ENCODE results near the gene FABP2.
"Not testable (repeated sequence)": the region's sequence is repeated elsewhere in the genome, so short reads cannot be mapped to it uniquely, and the experiment has no call there.

FABP2 gene

GRCh38 chr4:119321921-119322687, at the start of gene FABP2:
Gene FABP2 (minus strand): TSS chr4:119322138. CDS start chr4:119322102, 36 bp downstream.
- Mint-ChIP-seq H3K4me3 (no peak within 1 kb of the TSS), H3K27ac (no peak within 1 kb of the TSS), H3K36me3 (no peaks in the 10 kb centered on the region), H3K4me1 (no peaks in the 10 kb centered on the region), H3K9me3 (no peaks in the 10 kb centered on the region)
- no peak for DNase-seq (ENCODE audit: low spot score in 2 of 2)
- no peak for ATAC-seq

- peaks cover 11% of the 10 kb centered on the region for H3K4me1 Mint-ChIP-seq
- not testable (repeated sequence) for H3K4me3 Mint-ChIP-seq; H3K36me3 Mint-ChIP-seq; ATAC-seq; H3K27ac Mint-ChIP-seq; DNase-seq (ENCODE audit: low spot score in 2 of 2); H3K9me3 Mint-ChIP-seq
Observed at GRCh38 chr4:119370951-119371683, 49.2 kb upstream of the FABP2 start.

- H3K4me3 Mint-ChIP-seq, H3K9me3 Mint-ChIP-seq, H3K36me3 Mint-ChIP-seq: not testable (repeated sequence)
- ATAC-seq, result peak; percentile 92
- H3K4me1 Mint-ChIP-seq, result peaks cover 11% of the 10 kb centered on the region
- peak in 1 of 2 donors; percentile 53 for DNase-seq (ENCODE audit: low spot score in 2 of 2)
- peak overlapping the region; percentile 4 for H3K27ac Mint-ChIP-seq
Observed at GRCh38 chr4:119370392-119370791, 48.5 kb upstream of the FABP2 start.

GRCh38 chr4:119366802-119367201, 44.9 kb upstream of the FABP2 start:
- H3K27ac Mint-ChIP-seq; H3K4me3 Mint-ChIP-seq; H3K9me3 Mint-ChIP-seq; DNase-seq (ENCODE audit: low spot score in 2 of 2); H3K36me3 Mint-ChIP-seq: not testable (repeated sequence)
- H3K4me1 Mint-ChIP-seq, result peaks cover 11% of the 10 kb centered on the region
- ATAC-seq, result peak; percentile 49

GRCh38 chr4:119364203-119364602, 42.3 kb upstream of the FABP2 start:
- H3K9me3 Mint-ChIP-seq; H3K4me1 Mint-ChIP-seq; H3K4me3 Mint-ChIP-seq; H3K27ac Mint-ChIP-seq; DNase-seq (ENCODE audit: low spot score in 2 of 2); H3K36me3 Mint-ChIP-seq: not testable (repeated sequence)
- peak; percentile 62 for ATAC-seq

- not testable (repeated sequence) for ATAC-seq; H3K4me3 Mint-ChIP-seq; H3K4me1 Mint-ChIP-seq; H3K36me3 Mint-ChIP-seq; H3K27ac Mint-ChIP-seq; H3K9me3 Mint-ChIP-seq; DNase-seq (ENCODE audit: low spot score in 2 of 2)
Observed at GRCh38 chr4:119363372-119363771, 41.4 kb upstream of the FABP2 start.

GRCh38 chr4:119362413-119362812, 40.5 kb upstream of the FABP2 start:
- not testable (repeated sequence) for H3K4me1 Mint-ChIP-seq; ATAC-seq; H3K9me3 Mint-ChIP-seq; DNase-seq (ENCODE audit: low spot score in 2 of 2); H3K36me3 Mint-ChIP-seq; H3K27ac Mint-ChIP-seq; H3K4me3 Mint-ChIP-seq

GRCh38 chr4:119359873-119360272, 37.9 kb upstream of the FABP2 start:
- not testable (repeated sequence) for H3K4me1 Mint-ChIP-seq, H3K9me3 Mint-ChIP-seq, H3K36me3 Mint-ChIP-seq

GRCh38 chr4:119356796-119357195, 34.9 kb upstream of the FABP2 start:
- DNase-seq (ENCODE audit: low spot score in 2 of 2); H3K4me3 Mint-ChIP-seq; H3K27ac Mint-ChIP-seq: not testable (repeated sequence)

More at GRCh38 chr4:119359873-119360272, 37.9 kb upstream of the FABP2 start:
- not testable (repeated sequence) for H3K27ac Mint-ChIP-seq; ATAC-seq; DNase-seq (ENCODE audit: low spot score in 2 of 2); H3K4me3 Mint-ChIP-seq

GRCh38 chr4:119356041-119356440, 34.1 kb upstream of the FABP2 start:
- not testable (repeated sequence) for H3K27ac Mint-ChIP-seq; H3K9me3 Mint-ChIP-seq; DNase-seq (ENCODE audit: low spot score in 2 of 2); ATAC-seq; H3K4me1 Mint-ChIP-seq; H3K36me3 Mint-ChIP-seq; H3K4me3 Mint-ChIP-seq

More at GRCh38 chr4:119356796-119357195, 34.9 kb upstream of the FABP2 start:
- H3K36me3 Mint-ChIP-seq, ATAC-seq, H3K4me1 Mint-ChIP-seq, H3K9me3 Mint-ChIP-seq: not testable (repeated sequence)

- H3K27ac Mint-ChIP-seq; H3K4me1 Mint-ChIP-seq; H3K4me3 Mint-ChIP-seq; H3K9me3 Mint-ChIP-seq; DNase-seq (ENCODE audit: low spot score in 2 of 2); H3K36me3 Mint-ChIP-seq; ATAC-seq: not testable (repeated sequence)
Observed at GRCh38 chr4:119353364-119353763, 31.4 kb upstream of the FABP2 start.

- not testable (repeated sequence) for H3K36me3 Mint-ChIP-seq; H3K27ac Mint-ChIP-seq; H3K9me3 Mint-ChIP-seq; DNase-seq (ENCODE audit: low spot score in 2 of 2); H3K4me3 Mint-ChIP-seq; H3K4me1 Mint-ChIP-seq
- ATAC-seq, result peak; percentile 86
Observed at GRCh38 chr4:119348169-119348568, 26.2 kb upstream of the FABP2 start.

- not testable (repeated sequence) for H3K27ac Mint-ChIP-seq; ATAC-seq; H3K36me3 Mint-ChIP-seq; DNase-seq (ENCODE audit: low spot score in 2 of 2); H3K4me1 Mint-ChIP-seq; H3K4me3 Mint-ChIP-seq; H3K9me3 Mint-ChIP-seq
Observed at GRCh38 chr4:119343293-119343692, 21.4 kb upstream of the FABP2 start.

- not testable (repeated sequence) for H3K27ac Mint-ChIP-seq; H3K36me3 Mint-ChIP-seq; H3K4me3 Mint-ChIP-seq; DNase-seq (ENCODE audit: low spot score in 2 of 2); H3K4me1 Mint-ChIP-seq; ATAC-seq; H3K9me3 Mint-ChIP-seq
Observed at GRCh38 chr4:119339895-119340294, 18.0 kb upstream of the FABP2 start.

- Mint-ChIP-seq H3K36me3 (no peaks in the 10 kb centered on the region), H3K4me3 (no peak overlapping the region), H3K27ac (no peak overlapping the region), H3K9me3 (no peaks in the 10 kb centered on the region), H3K4me1 (no peaks in the 10 kb centered on the region)
- ATAC-seq (no peak), DNase-seq (ENCODE audit: low spot score in 2 of 2) (no peak)
Observed at GRCh38 chr4:119337010-119337409, 15.1 kb upstream of the FABP2 start.
